HG02798 (cell line): ENCODE results near the gene CNTNAP5.

Experiments used
- ATAC-seq: cut with Tn5 transposase; IDR thresholded peaks from one replicate; pipeline ENCODE4 v1.9.1; 2021; ENCODE audit warnings: mild to moderate bottlenecking; ENCODE audit not compliant: unreplicated experiment, poor library complexity

The CNTNAP5 gene

DNA sequence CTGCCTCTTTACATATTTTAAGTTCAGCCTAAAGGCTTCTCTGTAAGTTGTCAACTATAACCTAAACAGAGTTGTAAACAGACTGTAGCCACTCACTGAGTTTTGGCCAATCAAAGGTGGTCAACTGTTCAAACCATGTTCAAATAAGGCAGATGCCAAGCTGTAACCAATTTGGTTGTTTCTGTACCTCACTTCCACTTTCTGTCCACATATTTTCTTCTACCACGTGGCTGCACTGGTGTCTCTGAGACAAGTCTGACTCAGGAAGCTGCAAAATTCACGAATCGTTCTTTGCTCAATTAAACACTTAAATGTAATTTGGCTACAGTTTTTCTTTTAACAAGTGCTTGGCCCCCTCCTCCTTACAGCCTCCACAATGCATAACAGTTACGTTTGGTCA lies 555.2 kb downstream of the CNTNAP5 start:
- no peak for ATAC-seq

DNA sequence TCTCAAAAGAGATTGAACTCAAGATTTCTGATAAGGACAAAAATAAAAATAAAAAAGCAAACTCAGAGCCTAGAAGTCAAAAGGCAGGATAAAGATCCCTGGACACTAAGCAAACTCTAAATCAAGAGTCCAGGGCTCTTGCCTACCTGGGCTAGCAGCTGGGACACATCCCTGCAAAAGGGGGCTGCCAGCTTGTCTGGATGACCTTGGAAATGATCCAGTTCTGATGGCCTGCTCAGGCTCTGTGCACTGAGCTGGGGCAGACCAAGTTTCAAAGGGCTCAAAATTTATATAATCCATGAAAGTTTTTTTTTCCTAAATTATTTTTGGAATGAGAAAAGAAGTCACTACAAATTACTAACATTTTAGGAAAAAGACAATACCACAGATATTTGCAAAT lies 557.3 kb downstream of the CNTNAP5 start:
- no peak for ATAC-seq

DNA sequence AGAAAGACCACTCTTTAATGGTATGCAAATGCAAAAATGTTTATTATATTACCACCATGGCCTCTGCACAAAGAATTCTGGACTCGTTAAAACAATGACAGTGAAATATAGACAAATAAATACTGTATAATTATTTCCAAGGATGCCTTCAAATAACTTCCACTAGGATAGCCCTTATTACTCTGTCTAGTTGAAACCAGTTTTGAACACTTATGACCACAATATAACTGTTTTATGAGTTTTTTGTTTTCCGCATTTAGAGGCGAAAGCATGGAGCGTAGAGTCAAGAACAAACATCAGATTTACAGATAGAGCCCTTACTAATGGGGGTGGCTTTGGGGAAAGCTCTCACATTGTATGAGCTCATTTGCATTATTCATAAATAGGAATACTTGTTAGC lies 559.5 kb downstream of the CNTNAP5 start:
- ATAC-seq = no peak

DNA sequence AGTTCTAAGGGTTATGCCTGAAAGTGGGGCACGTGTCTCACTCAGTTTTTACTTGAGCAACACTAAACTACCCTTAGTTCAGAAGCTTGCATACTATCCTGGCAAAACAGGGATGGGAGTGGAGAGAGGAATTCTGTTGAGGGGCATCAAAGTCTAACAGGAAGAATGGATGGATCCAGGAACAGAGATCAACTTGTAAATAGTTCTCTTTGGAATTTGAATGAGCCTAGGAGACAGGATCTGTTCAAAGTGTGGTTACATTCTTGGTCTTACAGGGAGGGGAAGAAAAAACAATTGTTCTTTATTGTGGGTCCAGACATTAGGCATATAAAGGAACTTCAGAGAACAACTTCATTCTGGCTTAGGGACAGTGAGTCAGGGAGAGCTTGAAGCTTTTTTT lies 560.2 kb downstream of the CNTNAP5 start:
- ATAC-seq = no peak

DNA sequence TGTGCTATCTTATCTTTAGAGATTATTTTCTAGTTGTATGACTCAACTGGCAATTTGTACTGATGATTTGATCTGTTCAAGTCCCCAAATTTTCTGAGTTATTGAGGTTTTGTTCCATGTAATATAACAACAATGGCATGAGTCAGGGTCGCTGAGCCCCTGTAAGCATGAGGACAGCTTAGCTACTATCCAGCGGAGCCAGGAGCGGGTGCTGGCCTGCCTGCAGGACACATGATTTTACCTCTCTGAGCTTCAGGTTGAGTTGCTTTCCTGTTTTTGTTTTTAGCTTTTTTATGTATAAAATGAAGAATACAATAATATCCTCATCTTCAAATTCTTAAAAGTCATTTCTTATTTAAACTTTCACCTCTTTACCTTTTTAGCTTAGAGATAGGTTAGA lies 561.1 kb downstream of the CNTNAP5 start:
- no peak for ATAC-seq

GRCh38 chr2:124586835-124587234 lies 561.7 kb downstream of the CNTNAP5 start:
- no peak for ATAC-seq

GRCh38 chr2:124589971-124590370 lies 564.9 kb downstream of the CNTNAP5 start:
- no peak for ATAC-seq

GRCh38 chr2:124602759-124603158 lies 577.7 kb downstream of the CNTNAP5 start:
- ATAC-seq = no peak

GRCh38 chr2:124604940-124605339 lies 579.9 kb downstream of the CNTNAP5 start:
- ATAC-seq = no peak

DNA sequence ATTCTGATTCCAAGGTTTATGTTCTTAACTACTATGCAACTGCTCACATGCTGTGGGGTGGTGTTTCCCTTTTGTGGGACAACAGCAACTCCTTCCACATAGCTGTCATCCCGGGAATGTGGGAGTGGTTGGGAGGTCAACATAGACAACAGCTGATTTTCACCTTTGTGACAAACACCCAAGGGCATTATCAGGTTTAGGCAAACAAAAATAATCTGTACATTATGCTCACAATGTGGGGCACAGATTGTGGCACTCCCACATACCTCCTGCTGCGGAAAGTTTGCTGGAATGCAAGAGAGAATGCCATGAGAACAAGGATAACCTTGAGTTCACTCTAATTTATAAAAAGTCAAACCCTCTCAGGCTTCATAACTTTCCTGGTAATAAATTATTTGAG lies 582.6 kb downstream of the CNTNAP5 start:
- ATAC-seq = no peak

- no peak for ATAC-seq
These were observed 584.6 kb downstream of the CNTNAP5 start for GRCh38 chr2:124609667-124610066.

DNA sequence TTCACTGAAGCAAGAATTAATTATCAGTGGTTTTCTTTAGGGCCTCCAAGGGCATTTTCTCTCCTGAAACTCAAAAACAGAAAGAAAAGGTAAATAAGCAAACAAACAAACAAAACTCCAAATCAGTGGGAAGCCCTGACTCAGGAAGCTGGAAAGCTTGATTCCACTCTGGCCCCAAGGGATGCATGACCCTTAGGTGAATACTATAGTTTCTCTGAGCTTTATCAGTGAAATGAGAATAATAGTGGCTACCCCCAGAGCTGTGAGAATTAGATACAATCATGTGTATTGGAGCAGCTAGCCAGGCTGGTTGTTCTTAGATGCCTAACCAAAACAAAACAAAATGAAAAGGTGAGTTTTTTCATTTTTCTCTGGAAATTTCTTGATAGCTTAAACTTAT lies 585.1 kb downstream of the CNTNAP5 start:
- no peak for ATAC-seq

GRCh38 chr2:124610866-124611265 lies 585.8 kb downstream of the CNTNAP5 start:
- no peak for ATAC-seq

GRCh38 chr2:124623560-124623959 lies 598.5 kb downstream of the CNTNAP5 start:
- ATAC-seq = no peak

DNA sequence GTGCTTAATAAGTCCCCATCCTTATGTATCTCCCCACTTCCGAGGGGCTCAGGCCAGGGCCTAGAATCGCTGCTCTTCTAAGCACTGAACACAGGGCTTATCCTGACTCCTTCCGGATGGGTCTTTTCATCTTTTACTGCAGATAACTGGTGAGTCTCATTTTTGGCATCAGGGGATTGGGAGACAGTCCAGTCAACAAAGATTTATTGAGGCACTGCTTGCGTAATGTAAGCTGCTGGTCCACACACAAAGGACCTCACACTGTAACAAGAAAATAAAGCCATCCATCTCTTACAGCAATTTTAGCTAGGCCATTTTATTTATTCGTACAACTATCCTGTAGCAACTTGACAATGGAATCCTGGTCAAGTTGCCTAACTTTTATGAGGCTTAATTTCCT lies 600.5 kb downstream of the CNTNAP5 start:
- no peak for ATAC-seq

- ATAC-seq = no peak
These were observed 601.9 kb downstream of the CNTNAP5 start for GRCh38 chr2:124626993-124627392.

- ATAC-seq = no peak
These were observed 608.7 kb downstream of the CNTNAP5 start for GRCh38 chr2:124633812-124634211.

- no peak for ATAC-seq
These were observed 614.4 kb downstream of the CNTNAP5 start for GRCh38 chr2:124639524-124639923.

DNA sequence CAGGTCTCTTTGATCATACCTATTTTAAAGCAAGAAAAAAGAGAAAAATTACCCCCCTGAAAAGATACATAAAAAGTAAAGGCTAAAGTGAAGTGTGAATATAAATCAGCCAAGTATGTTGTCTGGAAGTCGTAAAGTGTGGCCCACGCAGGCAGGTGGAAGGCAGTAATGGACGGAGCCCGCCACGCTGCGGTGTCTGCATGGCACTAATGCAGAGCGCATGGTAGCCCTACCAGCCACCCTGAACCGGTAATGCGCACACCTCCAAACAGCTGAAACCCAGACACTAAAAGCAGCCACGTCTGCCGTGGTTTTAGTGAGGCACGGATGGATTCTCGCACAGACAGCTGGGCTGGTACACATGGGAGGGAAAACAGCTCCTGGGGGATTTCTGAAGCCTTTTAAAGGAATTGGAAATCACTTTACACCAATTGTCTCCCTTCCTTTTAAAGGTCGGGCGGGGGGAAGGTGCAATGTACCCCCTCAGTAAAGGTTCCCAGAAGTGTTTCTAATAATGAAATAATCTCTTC lies 615.2 kb downstream of the CNTNAP5 start:
- no peak for ATAC-seq

DNA sequence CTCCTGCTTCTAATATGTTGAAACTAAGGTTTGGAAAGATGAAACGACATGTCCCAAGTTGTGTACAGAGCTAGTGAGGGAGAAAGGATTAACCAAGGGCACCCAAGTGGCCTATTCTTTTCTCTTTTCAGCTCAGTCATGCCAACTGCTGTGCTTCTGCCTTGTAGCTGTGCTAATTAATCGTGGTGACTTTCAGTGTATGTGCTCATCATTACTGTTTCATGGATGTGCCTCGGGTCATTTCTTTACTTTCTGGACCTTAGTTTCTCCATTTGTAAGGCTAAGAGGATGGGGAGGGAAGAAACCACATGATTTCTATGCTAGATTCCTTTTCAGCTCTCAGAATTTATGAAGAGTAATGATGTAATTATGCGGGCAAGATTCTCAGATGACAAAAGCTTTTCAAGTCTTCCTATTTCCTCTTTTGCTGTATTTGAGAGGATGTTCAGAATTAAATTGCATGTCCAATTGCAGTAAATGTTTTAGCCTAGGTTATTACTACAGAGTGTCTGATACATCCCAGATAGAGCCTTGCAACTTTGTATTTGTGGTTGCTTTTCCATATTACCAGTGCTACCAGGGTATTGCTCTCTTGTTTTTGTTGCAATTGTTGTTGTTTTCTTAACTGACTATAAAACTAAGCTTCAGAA lies 621.2 kb downstream of the CNTNAP5 start:
- ATAC-seq = no peak

DNA sequence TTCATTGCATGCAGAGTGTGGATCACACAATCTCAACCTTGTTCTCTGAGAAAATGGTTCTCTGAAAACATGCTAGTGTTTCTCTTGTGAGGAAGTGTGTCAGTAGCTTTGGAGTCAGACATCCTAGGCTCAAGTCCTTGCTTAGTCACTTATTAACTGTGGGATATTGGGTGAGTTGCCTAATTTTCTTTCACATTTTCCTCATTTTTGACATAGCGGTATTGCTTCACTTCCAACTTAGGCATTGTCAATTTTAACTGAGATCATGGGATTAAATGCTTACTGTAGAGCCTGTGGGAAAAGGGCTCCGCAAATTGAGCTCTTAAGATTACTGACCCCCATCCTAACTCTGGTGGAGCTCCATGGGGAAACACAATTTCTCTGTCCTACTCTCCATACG lies 622.2 kb downstream of the CNTNAP5 start:
- ATAC-seq = no peak

GRCh38 chr2:124647663-124648062 lies 622.6 kb downstream of the CNTNAP5 start:
- ATAC-seq = no peak

DNA sequence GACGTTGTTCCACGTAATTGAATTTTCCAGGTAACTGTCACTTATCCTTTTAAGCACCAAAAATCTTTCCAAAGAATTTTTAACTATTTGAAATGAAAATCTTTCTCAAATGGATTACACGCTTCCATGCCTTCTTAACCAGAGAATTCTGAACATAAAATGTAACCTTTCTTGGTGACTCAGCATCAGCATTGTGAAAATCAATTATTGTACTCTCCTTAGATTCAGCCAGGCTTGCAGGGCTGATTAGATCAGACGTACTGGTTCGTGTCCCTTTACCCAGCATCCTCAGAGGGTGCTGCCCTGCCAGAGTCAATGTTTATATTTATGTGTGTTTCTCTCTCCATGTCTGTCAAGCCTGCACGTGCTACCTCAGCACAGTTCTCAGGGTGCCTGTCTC lies 623.9 kb downstream of the CNTNAP5 start:
- no peak for ATAC-seq
